HEK293 (cell line): ENCODE measurements around the gene ANO7.

Experiments used
- CTCF ChIA-PET: fragments of 350-600 bp; formaldehyde crosslinking; extraction: SDS; loops from one replicate; lab custom pipeline; 2021; ENCODE audit warnings: antibody characterized with exemption; lab: Yijun Ruan, JAX
- POLR2A ChIA-PET: fragments of 300-600 bp; formaldehyde crosslinking; extraction: SDS; loops from one replicate; lab custom pipeline; 2020; ENCODE audit warnings: antibody characterized with exemption, inconsistent platforms; lab: Yijun Ruan, JAX
- H3K27ac ChIP-seq: fragments of 200-500 bp; sonication (Bioruptor generic); 2 replicates; pipeline ENCODE4 v1.5.1; 2014; ENCODE audit warnings: low read depth, low read length, control low read depth, inconsistent platforms; ENCODE audit errors: extremely low read depth
- H3K36me3 ChIP-seq, 2 experiments: fragments of 200-500 bp in 1 of 2; sonication (Bioruptor generic) in 1 of 2; 1 replicate in 1 of 2; 2 replicates in 1 of 2; pipeline ENCODE4 v1.5.1; 2014 to 2017; ENCODE audit warnings: inconsistent platforms in 2 of 2, low read length in 2 of 2; ENCODE audit not compliant: control insufficient read depth in 2 of 2, insufficient read depth in 1 of 2
- H3K4me1 ChIP-seq: fragments of 200-500 bp; sonication (Bioruptor generic); 2 replicates; pipeline ENCODE4 v1.5.1; 2014; ENCODE audit warnings: mild to moderate bottlenecking, low read length, inconsistent platforms; ENCODE audit not compliant: control insufficient read depth, insufficient read depth
- H3K4me3 ChIP-seq: 2 replicates; pipeline ENCODE4 v1.5.1; 2011; ENCODE audit warnings: low read depth, mild to moderate bottlenecking, control low read depth, low read length, moderate library complexity
- H3K9me3 ChIP-seq: fragments of 200-500 bp; sonication (Bioruptor generic); 2 replicates; pipeline ENCODE4 v1.5.1; 2014; ENCODE audit warnings: low read depth, low read length, inconsistent platforms; ENCODE audit not compliant: control insufficient read depth, insufficient read depth
- MYNN ChIP-seq: fragments of 450-650 bp; formaldehyde crosslinking; IDR thresholded peaks from 2 replicates; pipeline ENCODE4 v1.5.1; 2016; ENCODE audit warnings: missing biosample characterization, missing genetic modification characterization, borderline replicate concordance
- RBAK ChIP-seq: fragments of 450-650 bp; formaldehyde crosslinking; IDR thresholded peaks from 2 replicates; pipeline ENCODE4 v1.5.1; 2016; ENCODE audit warnings: missing biosample characterization, missing genetic modification characterization
- REPIN1 ChIP-seq: fragments of 450-650 bp; formaldehyde crosslinking; IDR thresholded peaks from 2 replicates; pipeline ENCODE4 v1.5.1; 2017; ENCODE audit warnings: missing biosample characterization, missing genetic modification characterization, low read depth
- SCRT1 ChIP-seq: fragments of 450-650 bp; formaldehyde crosslinking; IDR thresholded peaks from 2 replicates; pipeline ENCODE4 v1.5.1; 2016; ENCODE audit warnings: missing biosample characterization, missing genetic modification characterization, borderline replicate concordance
- SCRT2 ChIP-seq: fragments of 450-650 bp; formaldehyde crosslinking; IDR thresholded peaks from 2 replicates; pipeline ENCODE4 v1.5.1; 2016; ENCODE audit warnings: missing biosample characterization, missing genetic modification characterization
- SP3 ChIP-seq: fragments of 450-650 bp; formaldehyde crosslinking; IDR thresholded peaks from 2 replicates; pipeline ENCODE4 v1.5.1; 2016; ENCODE audit warnings: missing biosample characterization, missing genetic modification characterization
- ZBTB21 ChIP-seq: fragments of 450-650 bp; formaldehyde crosslinking; IDR thresholded peaks from 2 replicates; pipeline ENCODE4 v1.5.1; 2017; ENCODE audit warnings: missing biosample characterization, missing genetic modification characterization
- ZNF140 ChIP-seq: fragments of 450-650 bp; formaldehyde crosslinking; IDR thresholded peaks from 2 replicates; pipeline ENCODE4 v1.5.1; 2016; ENCODE audit warnings: missing biosample characterization, missing genetic modification characterization
- ZNF202 ChIP-seq: fragments of 450-650 bp; formaldehyde crosslinking; IDR thresholded peaks from 2 replicates; pipeline ENCODE4 v1.5.1; 2016; ENCODE audit warnings: missing biosample characterization, missing genetic modification characterization, borderline replicate concordance
- ZNF239 ChIP-seq: fragments of 450-650 bp; formaldehyde crosslinking; IDR thresholded peaks from 2 replicates; pipeline ENCODE4 v1.5.1; 2016; ENCODE audit warnings: missing biosample characterization, missing genetic modification characterization
- ZNF341 ChIP-seq: fragments of 450-650 bp; formaldehyde crosslinking; IDR thresholded peaks from 2 replicates; pipeline ENCODE4; 2016; ENCODE audit warnings: low read depth, missing biosample characterization, missing genetic modification characterization
- ZNF366 ChIP-seq: fragments of 450-650 bp; formaldehyde crosslinking; conservative IDR thresholded peaks from 2 replicates; pipeline ENCODE4 v1.5.1; 2016; ENCODE audit warnings: missing biosample characterization, missing genetic modification characterization
- ZNF433 ChIP-seq: fragments of 450-650 bp; formaldehyde crosslinking; IDR thresholded peaks from 2 replicates; pipeline ENCODE4 v1.5.1; 2016; ENCODE audit warnings: missing biosample characterization, missing genetic modification characterization, low read depth
- ZNF514 ChIP-seq: fragments of 450-650 bp; formaldehyde crosslinking; IDR thresholded peaks from 2 replicates; pipeline ENCODE4 v1.5.1; 2016; ENCODE audit warnings: missing biosample characterization, missing genetic modification characterization
- ZNF548 ChIP-seq: fragments of 450-650 bp; formaldehyde crosslinking; IDR thresholded peaks from 2 replicates; pipeline ENCODE4 v1.5.1; 2016; ENCODE audit warnings: missing biosample characterization, missing genetic modification characterization
- ZNF658 ChIP-seq: fragments of 450-650 bp; formaldehyde crosslinking; IDR thresholded peaks from 2 replicates; pipeline ENCODE4; 2016; ENCODE audit warnings: missing biosample characterization, missing genetic modification characterization
- ZNF707 ChIP-seq: fragments of 450-650 bp; formaldehyde crosslinking; IDR thresholded peaks from 2 replicates; pipeline ENCODE4 v1.5.1; 2016; ENCODE audit warnings: missing biosample characterization, missing genetic modification characterization
- ZNF76 ChIP-seq: fragments of 450-650 bp; formaldehyde crosslinking; IDR thresholded peaks from 2 replicates; pipeline ENCODE4; 2016; ENCODE audit warnings: low read depth, missing biosample characterization, missing genetic modification characterization, borderline replicate concordance
- ZNF785 ChIP-seq: fragments of 450-650 bp; formaldehyde crosslinking; IDR thresholded peaks from 2 replicates; pipeline ENCODE4 v1.5.1; 2016; ENCODE audit warnings: missing biosample characterization, missing genetic modification characterization
- TF ChIP-seq, protein P1 (sequence below): fragments of 450-650 bp; IDR thresholded peaks from 2 replicates; pipeline ENCODE4 v1.5.1; 2018; ENCODE audit warnings: missing biosample characterization, mild to moderate bottlenecking, missing genetic modification characterization
- TF ChIP-seq, protein P2 (sequence below): fragments of 450-650 bp; formaldehyde crosslinking; conservative IDR thresholded peaks from 2 replicates; pipeline ENCODE4 v1.5.1; 2016; ENCODE audit warnings: low read depth, missing biosample characterization, missing genetic modification characterization
- TF ChIP-seq, protein P3 (sequence below): fragments of 450-650 bp; formaldehyde crosslinking; IDR thresholded peaks from 2 replicates; pipeline ENCODE4 v1.5.1; 2017; ENCODE audit warnings: missing biosample characterization, missing genetic modification characterization
- TF ChIP-seq, protein P4 (sequence below): fragments of 450-650 bp; formaldehyde crosslinking; IDR thresholded peaks from 2 replicates; pipeline ENCODE4 v1.5.1; 2016; ENCODE audit warnings: missing biosample characterization, missing genetic modification characterization

The ANO7 gene

DNA sequence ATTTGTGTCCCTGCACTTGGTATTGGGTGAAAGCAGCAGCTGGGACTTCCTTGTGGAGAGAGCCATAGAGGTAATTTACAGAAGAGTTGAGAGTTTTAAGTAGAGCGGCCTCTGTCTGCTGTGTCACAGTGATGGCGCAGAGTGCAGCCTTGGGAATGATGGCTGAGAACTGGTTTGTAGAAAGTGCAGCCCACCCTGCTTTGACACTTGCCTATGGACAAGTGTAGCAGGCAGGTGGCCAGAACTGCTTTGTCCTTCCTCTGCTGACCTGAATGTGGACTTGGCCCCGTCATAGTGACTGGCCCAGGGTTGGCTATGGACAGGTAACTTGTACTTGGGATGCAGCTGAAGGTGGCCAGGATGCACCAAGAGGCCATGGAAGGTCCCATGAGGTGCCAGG, 6.4 kb upstream of the ANO7 start (continued):
- TF ChIP-seq ZNF202 (tag by site-specific recombination) = no peak
- TF ChIP-seq ZNF658 (tag by site-specific recombination) = no peak
- no peak for TF ChIP-seq ZNF433 (tag by site-specific recombination)
- TF ChIP-seq ZNF76 (tag by site-specific recombination) = no peak
- no peak for TF ChIP-seq ZNF548

DNA sequence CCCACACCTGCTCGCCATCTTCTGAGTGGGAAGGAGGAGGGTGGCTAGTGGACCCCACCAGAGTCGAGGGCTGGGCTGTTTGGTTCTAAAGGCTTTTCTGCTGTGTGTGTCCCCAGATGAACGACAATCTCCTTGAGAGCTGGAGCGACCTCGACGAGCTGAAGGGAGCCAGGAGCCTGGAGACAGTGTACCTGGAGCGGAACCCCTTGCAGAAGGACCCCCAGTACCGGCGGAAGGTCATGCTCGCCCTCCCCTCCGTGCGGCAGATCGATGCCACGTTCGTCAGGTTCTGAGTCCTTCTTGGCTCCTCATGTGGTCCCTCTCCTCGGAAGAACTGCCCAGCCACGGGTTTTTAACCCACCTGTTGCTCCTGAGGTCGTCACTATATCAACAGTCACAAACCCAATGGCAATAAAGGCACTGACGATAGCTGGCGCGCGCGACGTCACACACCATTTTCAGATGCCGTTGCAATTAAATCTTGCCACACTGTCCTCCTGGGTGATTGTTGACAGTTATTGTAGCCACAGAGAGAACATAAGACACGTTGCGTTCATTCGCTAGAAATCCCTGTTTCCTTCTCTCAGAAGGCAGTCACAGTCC, 5.8 kb upstream of the ANO7 start:
- POLR2A ChIA-PET = no interaction called here
- Histone ChIP-seq H3K36me3 (peaks cover 0 to 25% of the 10 kb centered on the region in 2 experiments; a peak in 2 of 3 replicates), H3K27ac (no peak overlapping the region), H3K9me3 (no peaks in the 10 kb centered on the region), H3K4me3 (no peak overlapping the region), H3K4me1 (no peaks in the 10 kb centered on the region)
- CTCF ChIA-PET = no interaction called here
- peak; percentile 88 for TF ChIP-seq ZNF239
- TF ChIP-seq, protein P1, sequence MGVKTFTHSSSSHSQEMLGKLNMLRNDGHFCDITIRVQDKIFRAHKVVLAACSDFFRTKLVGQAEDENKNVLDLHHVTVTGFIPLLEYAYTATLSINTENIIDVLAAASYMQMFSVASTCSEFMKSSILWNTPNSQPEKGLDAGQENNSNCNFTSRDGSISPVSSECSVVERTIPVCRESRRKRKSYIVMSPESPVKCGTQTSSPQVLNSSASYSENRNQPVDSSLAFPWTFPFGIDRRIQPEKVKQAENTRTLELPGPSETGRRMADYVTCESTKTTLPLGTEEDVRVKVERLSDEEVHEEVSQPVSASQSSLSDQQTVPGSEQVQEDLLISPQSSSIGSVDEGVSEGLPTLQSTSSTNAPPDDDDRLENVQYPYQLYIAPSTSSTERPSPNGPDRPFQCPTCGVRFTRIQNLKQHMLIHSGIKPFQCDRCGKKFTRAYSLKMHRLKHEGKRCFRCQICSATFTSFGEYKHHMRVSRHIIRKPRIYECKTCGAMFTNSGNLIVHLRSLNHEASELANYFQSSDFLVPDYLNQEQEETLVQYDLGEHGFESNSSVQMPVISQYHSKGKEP (tag by site-specific recombination) = no peak
- TF ChIP-seq, protein P2, sequence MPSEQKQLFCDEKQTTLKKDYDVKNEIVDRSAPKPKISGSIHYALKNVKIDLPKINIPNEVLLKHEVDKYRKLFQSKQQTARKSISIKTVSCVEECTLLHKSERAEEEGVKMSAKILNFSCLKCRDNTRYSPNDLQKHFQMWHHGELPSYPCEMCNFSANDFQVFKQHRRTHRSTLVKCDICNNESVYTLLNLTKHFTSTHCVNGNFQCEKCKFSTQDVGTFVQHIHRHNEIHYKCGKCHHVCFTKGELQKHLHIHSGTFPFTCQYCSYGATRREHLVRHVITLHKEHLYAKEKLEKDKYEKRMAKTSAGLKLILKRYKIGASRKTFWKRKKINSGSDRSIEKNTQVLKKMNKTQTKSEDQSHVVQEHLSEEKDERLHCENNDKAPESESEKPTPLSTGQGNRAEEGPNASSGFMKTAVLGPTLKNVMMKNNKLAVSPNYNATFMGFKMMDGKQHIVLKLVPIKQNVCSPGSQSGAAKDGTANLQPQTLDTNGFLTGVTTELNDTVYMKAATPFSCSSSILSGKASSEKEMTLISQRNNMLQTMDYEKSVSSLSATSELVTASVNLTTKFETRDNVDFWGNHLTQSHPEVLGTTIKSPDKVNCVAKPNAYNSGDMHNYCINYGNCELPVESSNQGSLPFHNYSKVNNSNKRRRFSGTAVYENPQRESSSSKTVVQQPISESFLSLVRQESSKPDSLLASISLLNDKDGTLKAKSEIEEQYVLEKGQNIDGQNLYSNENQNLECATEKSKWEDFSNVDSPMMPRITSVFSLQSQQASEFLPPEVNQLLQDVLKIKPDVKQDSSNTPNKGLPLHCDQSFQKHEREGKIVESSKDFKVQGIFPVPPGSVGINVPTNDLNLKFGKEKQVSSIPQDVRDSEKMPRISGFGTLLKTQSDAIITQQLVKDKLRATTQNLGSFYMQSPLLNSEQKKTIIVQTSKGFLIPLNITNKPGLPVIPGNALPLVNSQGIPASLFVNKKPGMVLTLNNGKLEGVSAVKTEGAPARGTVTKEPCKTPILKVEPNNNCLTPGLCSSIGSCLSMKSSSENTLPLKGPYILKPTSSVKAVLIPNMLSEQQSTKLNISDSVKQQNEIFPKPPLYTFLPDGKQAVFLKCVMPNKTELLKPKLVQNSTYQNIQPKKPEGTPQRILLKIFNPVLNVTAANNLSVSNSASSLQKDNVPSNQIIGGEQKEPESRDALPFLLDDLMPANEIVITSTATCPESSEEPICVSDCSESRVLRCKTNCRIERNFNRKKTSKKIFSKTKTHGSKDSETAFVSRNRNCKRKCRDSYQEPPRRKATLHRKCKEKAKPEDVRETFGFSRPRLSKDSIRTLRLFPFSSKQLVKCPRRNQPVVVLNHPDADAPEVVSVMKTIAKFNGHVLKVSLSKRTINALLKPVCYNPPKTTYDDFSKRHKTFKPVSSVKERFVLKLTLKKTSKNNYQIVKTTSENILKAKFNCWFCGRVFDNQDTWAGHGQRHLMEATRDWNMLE = no peak
- no peak for TF ChIP-seq ZNF140 (tag by site-specific recombination)
- TF ChIP-seq ZBTB21 (tag by site-specific recombination) = no peak
- TF ChIP-seq REPIN1 = no peak
- TF ChIP-seq ZNF658 (tag by site-specific recombination) = no peak
- no peak for TF ChIP-seq MYNN
- TF ChIP-seq ZNF366 (tag by site-specific recombination) = no peak
- TF ChIP-seq ZNF707 (tag by site-specific recombination) = no peak
- TF ChIP-seq ZNF341 = no peak
- peak; percentile 81 for TF ChIP-seq SCRT2
- TF ChIP-seq ZNF514 (tag by site-specific recombination) = no peak
- no peak for TF ChIP-seq SP3
- 0 out of 2 replicates have a peak, but pooled peaks have one; percentile 30 for TF ChIP-seq SCRT1

DNA sequence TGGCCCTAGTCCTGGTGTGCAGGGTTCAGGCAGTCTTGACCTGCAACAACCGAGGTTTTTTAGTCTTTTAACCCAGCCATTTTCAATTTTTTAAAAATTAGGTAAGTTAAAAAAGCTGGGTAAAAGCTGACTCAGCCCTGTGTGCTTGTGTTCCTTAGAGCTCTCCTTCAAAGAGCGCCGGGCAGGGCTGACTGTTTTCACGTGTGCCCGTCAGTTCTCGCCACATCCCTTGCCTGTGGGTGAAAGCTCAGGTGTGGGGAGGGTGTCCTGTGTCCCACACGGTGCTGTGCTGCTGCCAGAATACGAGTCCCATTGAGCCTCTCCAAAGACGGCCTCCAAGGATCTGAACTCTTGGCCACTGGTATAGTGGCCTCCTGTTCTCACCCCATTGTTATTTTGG, 5.3 kb upstream of the ANO7 start:
- no peak overlapping the region for H3K4me3 ChIP-seq
- CTCF ChIA-PET = no interaction called here
- peaks cover 0 to 21% of the 10 kb centered on the region in 2 experiments; a peak in 2 of 3 replicates for H3K36me3 ChIP-seq
- TF ChIP-seq, protein P3, sequence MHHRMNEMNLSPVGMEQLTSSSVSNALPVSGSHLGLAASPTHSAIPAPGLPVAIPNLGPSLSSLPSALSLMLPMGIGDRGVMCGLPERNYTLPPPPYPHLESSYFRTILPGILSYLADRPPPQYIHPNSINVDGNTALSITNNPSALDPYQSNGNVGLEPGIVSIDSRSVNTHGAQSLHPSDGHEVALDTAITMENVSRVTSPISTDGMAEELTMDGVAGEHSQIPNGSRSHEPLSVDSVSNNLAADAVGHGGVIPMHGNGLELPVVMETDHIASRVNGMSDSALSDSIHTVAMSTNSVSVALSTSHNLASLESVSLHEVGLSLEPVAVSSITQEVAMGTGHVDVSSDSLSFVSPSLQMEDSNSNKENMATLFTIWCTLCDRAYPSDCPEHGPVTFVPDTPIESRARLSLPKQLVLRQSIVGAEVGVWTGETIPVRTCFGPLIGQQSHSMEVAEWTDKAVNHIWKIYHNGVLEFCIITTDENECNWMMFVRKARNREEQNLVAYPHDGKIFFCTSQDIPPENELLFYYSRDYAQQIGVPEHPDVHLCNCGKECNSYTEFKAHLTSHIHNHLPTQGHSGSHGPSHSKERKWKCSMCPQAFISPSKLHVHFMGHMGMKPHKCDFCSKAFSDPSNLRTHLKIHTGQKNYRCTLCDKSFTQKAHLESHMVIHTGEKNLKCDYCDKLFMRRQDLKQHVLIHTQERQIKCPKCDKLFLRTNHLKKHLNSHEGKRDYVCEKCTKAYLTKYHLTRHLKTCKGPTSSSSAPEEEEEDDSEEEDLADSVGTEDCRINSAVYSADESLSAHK (tag by site-specific recombination) = no peak
- TF ChIP-seq ZNF785 (tag by site-specific recombination) = no peak
- TF ChIP-seq, protein P4, sequence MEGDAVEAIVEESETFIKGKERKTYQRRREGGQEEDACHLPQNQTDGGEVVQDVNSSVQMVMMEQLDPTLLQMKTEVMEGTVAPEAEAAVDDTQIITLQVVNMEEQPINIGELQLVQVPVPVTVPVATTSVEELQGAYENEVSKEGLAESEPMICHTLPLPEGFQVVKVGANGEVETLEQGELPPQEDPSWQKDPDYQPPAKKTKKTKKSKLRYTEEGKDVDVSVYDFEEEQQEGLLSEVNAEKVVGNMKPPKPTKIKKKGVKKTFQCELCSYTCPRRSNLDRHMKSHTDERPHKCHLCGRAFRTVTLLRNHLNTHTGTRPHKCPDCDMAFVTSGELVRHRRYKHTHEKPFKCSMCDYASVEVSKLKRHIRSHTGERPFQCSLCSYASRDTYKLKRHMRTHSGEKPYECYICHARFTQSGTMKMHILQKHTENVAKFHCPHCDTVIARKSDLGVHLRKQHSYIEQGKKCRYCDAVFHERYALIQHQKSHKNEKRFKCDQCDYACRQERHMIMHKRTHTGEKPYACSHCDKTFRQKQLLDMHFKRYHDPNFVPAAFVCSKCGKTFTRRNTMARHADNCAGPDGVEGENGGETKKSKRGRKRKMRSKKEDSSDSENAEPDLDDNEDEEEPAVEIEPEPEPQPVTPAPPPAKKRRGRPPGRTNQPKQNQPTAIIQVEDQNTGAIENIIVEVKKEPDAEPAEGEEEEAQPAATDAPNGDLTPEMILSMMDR (tag by site-specific recombination) = no peak
- TF ChIP-seq, protein P1 (tag by site-specific recombination) = no peak
- TF ChIP-seq RBAK = no peak

More for the DNA sequence above, 5.3 kb upstream of the ANO7 start:
- Histone ChIP-seq H3K4me1 (no peaks in the 10 kb centered on the region), H3K9me3 (no peaks in the 10 kb centered on the region), H3K27ac (no peak overlapping the region)
- POLR2A ChIA-PET = no interaction called here
